Measurements from ENCODE around the gene FBXL4. TPM values are rescaled to one million over a fixed set of nuclear protein-coding genes. Genes with fewer than 3 reads are reported as not detected.

FBXL4 gene
- total RNA-seq, 2 experiments from 2014 or later = 16.4 to 17.5 TPM

- ChIA-PET CTCF (interaction anchor here (0.8 to 1.5 kb wide), 4 partner anchors 8 to 786 kb away, joined by 3 to 5 read pairs (median 4); no protein-coding TSS in a partner anchor), POLR2A (no interaction called here)
- Mint-ChIP-seq H3K4me1 (ENCODE audit: low read depth) (peaks cover 49% of the 10 kb centered on the region), H3K27me3 (peaks cover 81% of the 10 kb centered on the region), H3K36me3 (ENCODE audit: low read depth) (peaks cover 3% of the 10 kb centered on the region), H3K4me3 (no peak overlapping the region), H3K9me3 (no peaks in the 10 kb centered on the region), H3K27ac (no peak overlapping the region)
- DNase-seq = no peak
- intact Hi-C loops (cut with micrococcal nuclease) = no loop called here
- ATAC-seq = no peak
- TF ChIP-seq CTCF (IDR thresholded peaks at IDR 0.05) = no peak
These were observed 119.4 kb downstream of the FBXL4 start for GRCh38 chr6:98828211-98828788.

DNA sequence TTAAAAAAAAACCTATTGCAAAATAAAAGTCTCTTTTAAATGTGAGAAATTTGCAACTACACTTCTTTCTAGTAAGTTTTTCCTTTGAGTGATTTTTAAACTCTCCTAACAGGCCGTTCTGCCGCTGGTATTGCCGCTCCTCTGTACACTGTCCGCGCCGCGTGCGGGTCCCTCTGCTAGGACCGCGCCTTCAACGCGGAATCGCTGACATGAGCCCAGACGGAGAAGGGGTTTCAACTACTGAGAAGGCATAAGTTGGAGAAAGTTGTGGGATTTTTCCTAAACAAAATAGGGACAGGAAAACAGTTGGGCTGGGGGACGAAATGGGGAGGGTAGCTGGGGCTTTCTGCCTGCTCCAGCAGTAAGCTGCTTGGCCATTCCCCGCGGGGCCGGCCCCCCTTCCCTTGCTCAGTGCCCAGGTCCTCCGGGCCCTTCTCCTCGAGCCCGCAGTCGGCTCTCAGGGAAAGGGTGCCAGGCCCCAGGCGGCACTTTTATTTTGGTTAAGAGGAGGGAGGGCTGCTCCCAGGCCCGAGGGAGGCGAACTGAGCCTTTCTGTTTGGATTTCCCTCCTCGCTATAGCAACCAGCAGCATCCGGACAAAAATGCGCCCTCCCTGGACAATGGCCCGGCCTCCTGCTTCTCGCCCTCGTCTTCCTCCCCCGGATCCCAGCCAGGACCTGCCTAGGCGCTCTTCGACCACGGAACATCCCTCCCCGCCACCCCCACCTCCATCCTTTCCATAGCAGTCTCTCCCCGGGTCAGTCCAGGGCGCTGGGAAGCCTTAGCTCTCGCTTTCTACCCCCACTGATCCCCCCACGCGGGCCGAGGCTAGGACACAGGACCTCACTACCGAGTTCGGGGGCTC, 120.2 kb downstream of the FBXL4 start:
- intact Hi-C loops (cut with micrococcal nuclease) = no loop called here
- Mint-ChIP-seq H3K27ac (no peak overlapping the region), H3K27me3 (peaks cover 76% of the 10 kb centered on the region), H3K36me3 (ENCODE audit: low read depth) (peaks cover 1% of the 10 kb centered on the region), H3K4me1 (ENCODE audit: low read depth) (peaks cover 41% of the 10 kb centered on the region), H3K9me3 (no peaks in the 10 kb centered on the region), H3K4me3 (no peak overlapping the region)
- no peak for DNase-seq
- no peak for TF ChIP-seq CTCF (IDR thresholded peaks at IDR 0.05)
- ATAC-seq = no peak
- POLR2A ChIA-PET = no interaction called here
- CTCF ChIA-PET = interaction anchor here (0.8 kb wide), 1 partner anchor 787 kb away, joined by 3 read pairs; no protein-coding TSS in a partner anchor

DNA sequence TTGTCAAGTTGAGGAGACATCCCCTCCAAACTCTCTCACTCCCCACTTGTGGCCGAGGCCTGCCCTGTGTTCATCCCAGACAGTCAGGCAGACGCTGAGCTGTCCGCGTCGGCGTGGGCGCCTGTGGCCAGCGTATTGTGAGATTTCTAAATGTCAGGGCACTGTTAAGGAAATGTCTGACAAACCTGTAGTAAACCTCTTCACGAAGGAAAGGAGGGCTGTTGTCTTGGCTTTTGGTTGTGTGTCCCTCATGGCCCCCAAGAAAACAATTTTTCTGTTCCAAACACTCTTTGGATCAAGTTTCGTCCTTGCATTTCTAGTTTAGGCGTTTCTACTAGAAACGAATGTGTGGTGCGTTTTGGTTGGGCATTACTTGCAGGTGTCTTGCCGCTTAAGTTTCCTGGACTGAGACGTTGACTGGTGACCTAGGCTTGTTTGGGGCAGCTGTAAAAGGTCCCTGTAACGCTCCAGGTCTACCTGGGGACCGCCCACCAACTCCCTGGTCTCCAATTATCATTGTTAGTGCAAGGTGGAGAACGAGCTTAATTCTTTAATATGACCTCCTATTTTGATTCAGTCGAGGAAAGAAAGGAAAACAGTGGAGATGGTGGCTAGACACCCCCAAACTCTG, 122.0 kb downstream of the FBXL4 start:
- Mint-ChIP-seq H3K4me3 (no peak overlapping the region), H3K27ac (no peak overlapping the region), H3K4me1 (ENCODE audit: low read depth) (peaks cover 30% of the 10 kb centered on the region), H3K9me3 (no peaks in the 10 kb centered on the region), H3K27me3 (peaks cover 75% of the 10 kb centered on the region), H3K36me3 (ENCODE audit: low read depth) (no peaks in the 10 kb centered on the region)
- POLR2A ChIA-PET = no interaction called here
- DNase-seq (no peak), ATAC-seq (no peak)
- no peak for TF ChIP-seq CTCF (IDR thresholded peaks at IDR 0.05)
- CTCF ChIA-PET = interaction anchor here (1.3 kb wide), 1 partner anchor 19 kb away, joined by 4 read pairs; no protein-coding TSS in a partner anchor
- intact Hi-C loops (cut with micrococcal nuclease) = no loop called here

DNA sequence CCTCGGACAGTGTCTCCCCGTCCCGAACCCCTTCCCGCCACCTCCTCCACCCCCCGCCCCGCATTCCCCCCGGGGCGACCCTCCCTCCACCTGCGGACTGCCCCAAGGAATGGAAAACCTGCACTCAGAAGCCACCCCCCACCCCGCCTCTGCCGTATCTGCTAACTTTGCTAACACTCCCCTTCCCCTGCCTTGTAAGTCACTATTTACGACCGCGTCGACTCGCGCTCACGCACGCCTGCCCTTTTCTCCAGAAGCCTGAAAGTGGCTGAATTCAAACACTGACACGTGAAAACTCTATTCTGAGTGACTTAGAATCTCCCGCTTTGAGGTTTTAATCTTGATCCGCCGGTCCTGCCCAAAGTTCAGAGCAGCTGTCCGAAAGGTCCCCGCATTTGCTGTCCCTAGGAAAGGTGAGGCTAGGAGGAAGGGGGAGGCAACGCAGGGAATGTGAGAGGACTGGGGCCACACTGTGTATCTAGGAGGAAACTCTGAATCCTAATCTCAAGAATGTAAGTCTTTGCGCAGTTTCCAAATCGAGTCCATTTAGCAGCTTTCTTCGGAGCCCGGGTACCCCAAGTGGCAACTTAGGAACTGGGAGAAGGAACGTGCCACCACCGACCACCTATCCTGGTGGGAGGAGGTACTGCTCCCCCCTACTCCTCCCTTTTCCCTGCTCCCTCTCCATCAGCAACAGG, 122.7 kb downstream of the FBXL4 start:
- intact Hi-C loops (cut with micrococcal nuclease) = no loop called here
- Mint-ChIP-seq H3K27ac (no peak overlapping the region), H3K4me1 (ENCODE audit: low read depth) (peaks cover 30% of the 10 kb centered on the region), H3K4me3 (no peak overlapping the region), H3K36me3 (ENCODE audit: low read depth) (no peaks in the 10 kb centered on the region), H3K9me3 (no peaks in the 10 kb centered on the region), H3K27me3 (peaks cover 72% of the 10 kb centered on the region)
- POLR2A ChIA-PET = no interaction called here
- no peak for TF ChIP-seq CTCF (IDR thresholded peaks at IDR 0.05)
- CTCF ChIA-PET = interaction anchor here (1.3 kb wide), 1 partner anchor 20 kb away, joined by 4 read pairs; no protein-coding TSS in a partner anchor
- ATAC-seq (no peak), DNase-seq (no peak)
